ENCODE results near the gene DCLRE1A.

- TF ChIP-seq CTCF (IDR thresholded peaks at IDR 0.05): no peak
- TF ChIP-seq POLR2A (IDR thresholded peaks at IDR 0.05): no peak
Measured at GRCh38 chr10:113825791-113826190, 28.1 kb downstream of the DCLRE1A start.

All from esophagus squamous epithelium (tissue), 4 donors.